K562 (cell line): ENCODE measurements around the gene WNT7A. TPM values are rescaled to one million over a fixed set of nuclear protein-coding genes. Genes with fewer than 3 reads are reported as not detected.

Experiments used
- ATAC-seq: fragments of 200-7000 bp; cut with Tn5 transposase; 3 replicates; pipeline ENCODE4 v1.9.1; 2020; ENCODE audit warnings: moderate library complexity
- BruUV-seq: library from RNA; stranded (reverse); fragments of 400-500 nt; replicated peaks from 2 replicates; lab custom pipeline; 2021; lab: Mats Ljungman, UMichigan
- CTCF ChIA-PET: fragments of 300-600 bp; formaldehyde crosslinking; extraction: SDS; loops from one replicate; lab custom pipeline; 2021; ENCODE audit warnings: low intra/inter-chr PET ratio; lab: Yijun Ruan, JAX
- POLR2A ChIA-PET: fragments of 300-600, 350-650 bp; sonication (Branson Sonifier 250); formaldehyde crosslinking; extraction: SDS; loops from one replicate; lab custom pipeline; 2021; ENCODE audit warnings: antibody characterized with exemption, inconsistent platforms; lab: Yijun Ruan, JAX
- DNase-seq, 4 experiments: peaks; one replicate each; pipeline versions ENCODE4 v3.0.0 to v3.0.0-alpha.2; 2011 to 2018; ENCODE audit warnings: low spot score in 3 of 4, mixed read lengths in 3 of 4; ENCODE audit errors: extremely low read depth in 1 of 4
- FAIRE-seq: peaks from 2 replicates; lab custom pipeline; 2011; peaks lifted over from hg19 to GRCh38; lab: Jason Lieb, UNC
- H2AFZ ChIP-seq: 2 replicates; pipeline ENCODE4 v1.6.0; 2011; ENCODE audit warnings: low read depth, low read length, control low read depth, inconsistent platforms
- H3K27ac ChIP-seq: fragments of 200-600 bp; 3 replicates; pipeline ENCODE4 v1.8.0; 2011; ENCODE audit warnings: low read depth, mild to moderate bottlenecking, control low read depth, inconsistent platforms, low read length, moderate library complexity, mixed read lengths; ENCODE audit errors: extremely low read depth
- H3K27me3 ChIP-seq, 2 experiments: fragments of 300-600 bp in 1 of 2; 2 replicates in 1 of 2; 3 replicates in 1 of 2; pipeline versions ENCODE4 v1.6.0 to v1.8.0; 2011; ENCODE audit warnings: inconsistent platforms in 2 of 2, low read length in 2 of 2, mild to moderate bottlenecking in 1 of 2, mixed read lengths in 1 of 2, moderate library complexity in 1 of 2; ENCODE audit not compliant: control insufficient read depth in 2 of 2, insufficient read depth in 2 of 2
- H3K36me3 ChIP-seq: fragments of 300-600 bp; 3 replicates; pipeline ENCODE4 v1.8.0; 2011; ENCODE audit warnings: mild to moderate bottlenecking, low read length, inconsistent platforms; ENCODE audit not compliant: control insufficient read depth, insufficient read depth
- H3K4me1 ChIP-seq, 2 experiments: fragments of 200-600 bp in 1 of 2; replicated peaks in 1 of 2; 2 replicates in 1 of 2; 3 replicates in 1 of 2; pipeline versions ENCODE4 v1.5.1 to v1.8.0; 2011; ENCODE audit warnings: inconsistent platforms in 2 of 2, low read length in 2 of 2, mild to moderate bottlenecking in 1 of 2, mixed read lengths in 1 of 2, moderate library complexity in 1 of 2; ENCODE audit not compliant: control insufficient read depth in 2 of 2, insufficient read depth in 2 of 2
- H3K4me2 ChIP-seq: 2 replicates; pipeline ENCODE4 v1.6.1; 2011; ENCODE audit warnings: low read length, control low read depth, inconsistent platforms, mixed read lengths; ENCODE audit not compliant: insufficient read depth
- H3K4me3 ChIP-seq: fragments of 200-600 bp; sonication (generic), shearing (Covaris generic); 2 replicates; pipeline ENCODE4 v1.5.1; 2016; ENCODE audit warnings: control low read depth, inconsistent platforms
- H3K79me2 ChIP-seq: fragments of 200-600 bp; 3 replicates; pipeline ENCODE4 v1.8.0; 2011; ENCODE audit warnings: low read length, inconsistent platforms; ENCODE audit not compliant: control insufficient read depth, insufficient read depth
- H3K9ac ChIP-seq, 2 experiments: 2 replicates each; pipeline versions ENCODE4 v1.6.0 to v1.6.1; 2011; ENCODE audit warnings: low read depth in 2 of 2, low read length in 2 of 2, control low read depth in 1 of 2, inconsistent platforms in 1 of 2, mild to moderate bottlenecking in 1 of 2, mixed read lengths in 1 of 2; ENCODE audit not compliant: insufficient read depth in 1 of 2
- H3K9me1 ChIP-seq: one replicate; pipeline ENCODE4 v1.6.0; 2011; ENCODE audit warnings: inconsistent platforms, mild to moderate bottlenecking, low read length, moderate library complexity; ENCODE audit not compliant: control insufficient read depth, insufficient read depth
- H3K9me3 ChIP-seq: replicated peaks from 2 replicates; pipeline ENCODE4 v1.5.1; 2011; ENCODE audit warnings: low read depth, low read length, inconsistent platforms; ENCODE audit not compliant: control insufficient read depth, insufficient read depth
- H4K20me1 ChIP-seq: replicated peaks from 2 replicates; pipeline ENCODE4 v1.6.1; 2011; ENCODE audit warnings: low read length, inconsistent platforms, mixed read lengths; ENCODE audit not compliant: control insufficient read depth, insufficient read depth
- C11orf30 ChIP-seq: fragments of 450-650 bp; IDR thresholded peaks from 2 replicates; pipeline ENCODE4 v1.6.1; 2016; ENCODE audit warnings: low read depth, mild to moderate bottlenecking
- NCOA4 ChIP-seq: fragments of 450-650 bp; IDR thresholded peaks from 2 replicates; pipeline ENCODE4 v1.6.1; 2018; ENCODE audit warnings: mild to moderate bottlenecking; ENCODE audit not compliant: partially characterized antibody
- SMC3 ChIP-seq: conservative IDR thresholded peaks from 2 replicates; pipeline ENCODE4 v1.6.1; 2011; ENCODE audit warnings: low read depth, low read length, improper control_type of control experiment; ENCODE audit not compliant: insufficient read depth
- XRCC4 ChIP-seq: IDR thresholded peaks from one replicate; pipeline ENCODE4 v1.6.1; 2011; ENCODE audit not compliant: insufficient read depth, insufficient read length; ENCODE audit errors: extremely low read depth
- ZNF224 ChIP-seq: sonication (generic); formaldehyde crosslinking; IDR thresholded peaks from 2 replicates; pipeline ENCODE4 v1.8.0; 2022; ENCODE audit warnings: mild to moderate bottlenecking, missing genetic modification reagents
- ZNF316 ChIP-seq: fragments of 450-650 bp; IDR thresholded peaks from 2 replicates; pipeline ENCODE4 v1.6.1; 2016
- WGBS: fragments of 100-300 bp; shearing (Covaris generic); methylation state at CpG from one replicate; pipeline ENCODE4 v1.1.6; 2016; ENCODE audit warnings: low coverage, mixed read lengths; ENCODE audit not compliant: insufficient coverage; ENCODE audit errors: missing lambda C conversion rate; 5-methylcytosine and 5-hydroxymethylcytosine counted together
- in situ Hi-C: fragments of 300-500 bp; cut with MboI; formaldehyde crosslinking; loops from 4 replicates; pipeline ENCODE4 v1.15.0; 2018; ENCODE audit warnings: inconsistent platforms, mixed read lengths
- intact Hi-C: fragments of 100-400 bp; cut with micrococcal nuclease; formaldehyde crosslinking; loops from 2 replicates; pipeline ENCODE4 v1.14.2; 2022
- polyA plus RNA-seq, 8 experiments: library from polyadenylated mRNA; depleted of rRNA in 4 of 8; stranded (reverse) in 5 of 8; unstranded in 3 of 8; fragments of >200 nt; fragmentation: Nextera tagmentation in 2 of 8; fragmentation: Illumina TruSeq in 1 of 8; extraction: Ambion mirVana in 2 of 8; extraction: Trizol in 1 of 8; gene quantifications; 2 replicates each; pipeline versions ENCODE4 v1.2.1 to v1.2.3, GENCODE V29; 2011 to 2014; ENCODE audit warnings: inconsistent platforms in 1 of 8, missing spikeins in 1 of 8
- total RNA-seq, 7 experiments: library from RNA; depleted of rRNA in 6 of 7; stranded (reverse); fragments of >200 nt in 6 of 7; fragmentation: Illumina TruSeq in 2 of 7; extraction: Trizol in 2 of 7; gene quantifications; 2 replicates each; pipeline versions ENCODE4 v1.2.1 to v1.2.3, GENCODE V29; 2011 to 2021; ENCODE audit warnings: low replicate concordance in 1 of 7

The WNT7A gene
- total and polyA plus RNA-seq, 9 of the 15 experiments (the other 6 are each of a cell fraction or from before 2014, with no cell fraction given): 0.03 TPM; not detected in 8

DNA sequence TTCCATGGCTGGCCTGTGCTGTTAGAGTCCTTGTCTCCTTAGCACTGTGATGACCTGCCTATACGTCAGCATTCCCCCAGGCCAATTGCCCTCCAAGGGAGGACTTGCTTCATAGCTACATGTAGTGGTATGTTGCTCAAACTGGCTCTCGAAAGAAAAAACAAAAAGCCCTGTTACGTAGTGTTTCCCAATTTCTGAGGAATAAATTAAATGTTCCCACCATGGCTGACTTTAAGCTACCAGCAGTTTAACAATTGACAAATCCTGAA, 54.6 kb downstream of the WNT7A start:
- Histone ChIP-seq H3K9ac (no peak overlapping the region), H3K27ac (no peak overlapping the region), H3K27me3 (peaks cover 0 to 43% of the 10 kb centered on the region in 2 experiments; a peak in 2 of 5 replicates), H3K4me1 (no peaks in the 10 kb centered on the region), H3K9me1 (no peaks in the 10 kb centered on the region), H3K9me3 (no peaks in the 10 kb centered on the region), H2AFZ (no peak overlapping the region), H3K4me2 (no peak overlapping the region), H3K79me2 (no peaks in the 10 kb centered on the region), H4K20me1 (no peaks in the 10 kb centered on the region), H3K36me3 (no peaks in the 10 kb centered on the region), H3K4me3 (no peak overlapping the region)
- CTCF ChIA-PET: no interaction called here
- 0% methylated on average over 3 of the region's 3 CpGs for WGBS
- no TSS peak for BruUV-seq
- no peak for ATAC-seq
- no peak for FAIRE-seq
- POLR2A ChIA-PET: interaction anchor here (0.5 to 1.3 kb wide), 3 partner anchors 13 to 450 kb away, joined by 3 to 6 read pairs (median 3); no protein-coding TSS in a partner anchor
- no peak for DNase-seq
- intact Hi-C loops (no loop called here), in situ Hi-C loops (no loop called here)
- TF ChIP-seq ZNF224 (CRISPR knock-in tag) (no peak), NCOA4 (no peak), SMC3 (no peak)

DNA sequence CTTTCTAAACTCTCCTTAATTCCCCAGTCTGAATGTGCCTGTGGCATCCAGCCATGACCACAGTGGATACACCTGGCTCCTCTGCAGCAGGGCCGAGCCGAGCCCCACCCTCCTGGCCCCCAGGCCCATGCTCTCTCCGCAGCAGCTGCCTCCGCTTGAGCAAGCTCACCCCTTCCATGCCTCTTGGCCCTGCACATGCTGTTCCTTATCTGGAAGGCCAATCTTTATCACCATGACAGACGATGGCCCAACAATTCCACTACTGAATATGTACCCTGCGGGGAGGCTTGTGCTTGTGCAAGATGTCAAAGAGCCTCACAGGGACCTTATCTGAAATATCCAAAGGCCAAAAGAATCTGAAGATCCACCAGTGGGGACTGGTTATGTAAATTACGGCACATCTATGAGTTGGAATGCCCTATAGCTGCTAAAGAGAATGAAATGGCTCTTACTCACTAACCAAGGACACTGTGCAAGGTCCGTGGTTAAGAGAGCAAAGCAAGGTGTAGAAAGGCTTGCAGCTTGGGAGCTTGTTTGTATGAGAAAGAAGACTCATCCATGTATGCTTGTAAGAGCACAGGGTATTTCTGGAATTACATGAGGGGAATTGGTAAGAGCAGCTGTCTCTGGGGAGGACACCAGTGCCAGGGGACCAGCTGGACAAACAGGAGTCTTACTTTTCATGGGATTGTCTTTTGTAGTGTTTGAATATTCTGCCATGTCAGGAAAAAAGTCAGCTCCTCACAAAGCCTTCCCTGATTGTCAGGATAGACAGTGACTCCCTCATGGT, 55.2 kb downstream of the WNT7A start:
- peak; percentile 24; the same call in 1 of the 2 replicates for TF ChIP-seq C11orf30
- TF ChIP-seq ZNF316: peak; percentile 33; the same call in 1 of the 2 replicates
- TF ChIP-seq XRCC4: no peak
- FAIRE-seq: no peak
- no TSS peak for BruUV-seq

More for the DNA sequence above, 55.2 kb downstream of the WNT7A start:
- ATAC-seq (no peak), DNase-seq (no peak)
- POLR2A ChIA-PET: interaction anchor here (0.5 to 1.3 kb wide), 3 partner anchors 13 to 451 kb away, joined by 3 to 6 read pairs (median 3); no protein-coding TSS in a partner anchor
- no peaks in the 10 kb centered on the region for H3K36me3 ChIP-seq
- no peak overlapping the region for H3K27ac ChIP-seq
- H3K9me3 ChIP-seq: no peaks in the 10 kb centered on the region
- no peak overlapping the region for H3K4me2 ChIP-seq
- no peak overlapping the region for H2AFZ ChIP-seq
- no peaks in the 10 kb centered on the region for H3K4me1 ChIP-seq
- CTCF ChIA-PET: no interaction called here
- no peaks in the 10 kb centered on the region for H3K9me1 ChIP-seq
- in situ Hi-C loops: no loop called here
- WGBS: 2% methylated on average over 8 of the region's 8 CpGs
- no peaks in the 10 kb centered on the region for H3K79me2 ChIP-seq
- no peak overlapping the region for H3K9ac ChIP-seq
- no peak overlapping the region for H3K4me3 ChIP-seq
- intact Hi-C loops: no loop called here
- H3K27me3 ChIP-seq: peaks cover 0 to 38% of the 10 kb centered on the region in 2 experiments; a peak in 2 of 5 replicates
- H4K20me1 ChIP-seq: no peaks in the 10 kb centered on the region
